Activated T-helper 2 cell treated with anti-CD3 and anti-CD28 coated beads, Interferon-gamma antibody, Interleukin-2, Interleukin-4, amounts not matched to agents 10 μg/mL and 5 μg/mL and 100 μg/mL, durations not matched to agents 14 hours and 24 hours and 36 hours (primary cell): ENCODE data around the gene FMOD. TPM values are rescaled to one million over a fixed set of nuclear protein-coding genes. Genes with fewer than 3 reads are reported as not detected.
A peak's percentile ranks its signal among the peaks of the same experiment; 100 is the strongest.

Experiments
- DNase-seq: peaks from one replicate; pipeline ENCODE4 v3.0.0; 2021; ENCODE audit warnings: low spot score
- H3K27ac Mint-ChIP-seq: one replicate; pipeline ENCODE4 v1.8.0; 2021; ENCODE audit warnings: mixed read lengths
- H3K27me3 Mint-ChIP-seq: one replicate; pipeline ENCODE4 v1.8.0; 2021; ENCODE audit warnings: low read depth, mixed read lengths
- H3K36me3 Mint-ChIP-seq: one replicate; pipeline ENCODE4 v1.8.0; 2021; ENCODE audit warnings: low read depth, mixed read lengths
- H3K4me1 Mint-ChIP-seq: one replicate; pipeline ENCODE4 v1.8.0; 2021; ENCODE audit warnings: low read depth, mixed read lengths
- H3K4me3 Mint-ChIP-seq: one replicate; pipeline ENCODE4 v1.8.0; 2021; ENCODE audit warnings: low read depth, mild to moderate bottlenecking, moderate library complexity, mixed read lengths
- H3K9me3 Mint-ChIP-seq: one replicate; pipeline ENCODE4 v1.8.0; 2021; ENCODE audit warnings: mixed read lengths
- intact Hi-C: fragments of 100-400 bp; cut with micrococcal nuclease; formaldehyde crosslinking; loops from one replicate; pipeline ENCODE4 v1.15.1; 2023
- total RNA-seq: library from RNA; stranded (reverse); gene quantifications from 2 replicates; pipeline ENCODE4 v1.2.3, GENCODE V29; 2022

FMOD gene
- 4.0 and 5.4 TPM in 2 replicates for total RNA-seq

DNA sequence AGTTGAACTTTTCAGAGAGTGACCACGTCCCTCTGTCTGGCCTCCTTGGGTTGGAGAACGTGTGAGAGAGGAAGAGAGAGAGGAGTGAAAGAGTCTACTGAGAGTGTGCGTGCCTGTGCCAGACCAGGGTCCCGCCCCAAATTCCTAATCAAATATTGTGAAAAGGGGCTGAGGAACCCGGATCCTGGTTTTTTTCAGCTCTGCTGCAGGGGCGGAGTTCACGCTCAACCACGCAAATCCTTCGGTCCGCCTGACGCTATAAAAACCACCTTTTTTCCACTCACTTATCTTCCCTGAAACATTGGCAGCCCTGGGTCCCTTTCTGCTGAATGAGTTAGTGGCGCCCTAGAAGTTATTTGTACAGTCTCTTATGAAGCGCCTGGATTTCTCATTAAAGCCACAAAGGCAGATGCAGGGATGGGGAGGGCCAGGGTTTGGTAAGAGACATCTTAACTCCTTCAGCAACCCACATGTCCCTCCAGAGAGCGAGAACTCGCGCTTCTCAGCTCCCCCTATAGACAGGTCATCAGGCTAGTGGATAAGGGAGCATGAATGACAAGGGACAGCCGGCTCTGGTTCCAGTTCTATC is at the start of gene FMOD:
Gene FMOD, minus strand, starts transcription at position 86 of the 589 bp plus-strand sequence. CDS start 2,852 bp downstream, outside the sequence.
- no peak for DNase-seq
- Mint-ChIP-seq H3K4me1 (peaks cover 5% of the 10 kb centered on the region), H3K27me3 (peaks cover 25% of the 10 kb centered on the region), H3K4me3 (peak within 1 kb of the TSS; percentile 35), H3K9me3 (peaks cover 5% of the 10 kb centered on the region), H3K27ac (peak within 1 kb of the TSS; percentile 2), H3K36me3 (no peaks in the 10 kb centered on the region)
- intact Hi-C loops: no loop called here

DNA sequence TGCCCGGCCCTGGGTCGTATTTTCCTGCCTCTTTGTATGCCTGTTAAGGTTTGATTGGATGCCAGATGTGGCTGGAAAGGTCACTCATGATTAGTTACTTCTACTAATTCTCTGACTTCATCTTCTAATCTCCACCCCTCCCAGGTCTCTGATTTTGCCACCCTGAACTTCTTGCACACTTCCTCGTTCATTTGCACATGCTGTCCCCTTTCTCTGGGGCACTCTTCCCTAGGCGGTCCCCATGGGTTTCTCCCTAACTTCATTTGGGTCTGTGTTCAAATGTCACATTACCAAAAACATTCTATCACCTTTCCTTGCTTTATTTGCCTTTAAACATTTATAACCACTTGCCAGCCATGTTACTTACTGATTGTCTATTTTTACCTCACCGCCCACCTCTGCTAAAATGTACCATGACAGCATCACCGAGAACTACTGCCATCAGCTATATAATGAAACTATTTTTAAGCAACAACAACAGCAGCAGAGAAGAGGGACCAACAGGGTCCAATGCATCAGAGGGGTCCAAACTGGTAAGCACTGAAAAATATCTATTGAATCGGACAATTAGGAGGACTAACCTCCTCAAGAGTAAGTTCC is 45.8 kb upstream of the FMOD start:
- H3K4me1 Mint-ChIP-seq: no peaks in the 10 kb centered on the region
- no peak for DNase-seq
- peaks cover 27% of the 10 kb centered on the region for H3K27me3 Mint-ChIP-seq
- H3K27ac Mint-ChIP-seq: no peak overlapping the region
- H3K36me3 Mint-ChIP-seq: no peaks in the 10 kb centered on the region
- intact Hi-C loops: no loop called here
- peaks cover 6% of the 10 kb centered on the region for H3K9me3 Mint-ChIP-seq
- no peak overlapping the region for H3K4me3 Mint-ChIP-seq

GRCh38 chr1:203395751-203396150 is 44.8 kb upstream of the FMOD start:
- no peak overlapping the region for H3K4me3 Mint-ChIP-seq
- no peaks in the 10 kb centered on the region for H3K36me3 Mint-ChIP-seq
- DNase-seq: no peak
- H3K9me3 Mint-ChIP-seq: peaks cover 6% of the 10 kb centered on the region
- H3K27ac Mint-ChIP-seq: no peak overlapping the region
- intact Hi-C loops: no loop called here
- H3K27me3 Mint-ChIP-seq: peaks cover 24% of the 10 kb centered on the region
- H3K4me1 Mint-ChIP-seq: no peaks in the 10 kb centered on the region

GRCh38 chr1:203390298-203390697 is 39.4 kb upstream of the FMOD start:
- DNase-seq: no peak
- H3K27ac Mint-ChIP-seq: no peak overlapping the region
- H3K36me3 Mint-ChIP-seq: no peaks in the 10 kb centered on the region
- intact Hi-C loops: no loop called here
- peaks cover 21% of the 10 kb centered on the region for H3K27me3 Mint-ChIP-seq
- H3K4me1 Mint-ChIP-seq: no peaks in the 10 kb centered on the region
- no peak overlapping the region for H3K4me3 Mint-ChIP-seq
- H3K9me3 Mint-ChIP-seq: peaks cover 6% of the 10 kb centered on the region

GRCh38 chr1:203388683-203389082 is 37.8 kb upstream of the FMOD start:
- no peak overlapping the region for H3K27ac Mint-ChIP-seq
- H3K36me3 Mint-ChIP-seq: no peaks in the 10 kb centered on the region
- H3K27me3 Mint-ChIP-seq: peaks cover 21% of the 10 kb centered on the region
- no peak for DNase-seq
- no peak overlapping the region for H3K4me3 Mint-ChIP-seq
- H3K4me1 Mint-ChIP-seq: no peaks in the 10 kb centered on the region
- intact Hi-C loops: no loop called here
- peaks cover 6% of the 10 kb centered on the region for H3K9me3 Mint-ChIP-seq

GRCh38 chr1:203382026-203382425 is 31.1 kb upstream of the FMOD start:
- Mint-ChIP-seq H3K4me1 (no peaks in the 10 kb centered on the region), H3K36me3 (no peaks in the 10 kb centered on the region), H3K27ac (no peak overlapping the region), H3K4me3 (no peak overlapping the region), H3K27me3 (peaks cover 13% of the 10 kb centered on the region), H3K9me3 (no peaks in the 10 kb centered on the region)
- intact Hi-C loops: no loop called here
- no peak for DNase-seq

- no peaks in the 10 kb centered on the region for H3K9me3 Mint-ChIP-seq
- H3K4me1 Mint-ChIP-seq: no peaks in the 10 kb centered on the region
- intact Hi-C loops: no loop called here
- H3K36me3 Mint-ChIP-seq: no peaks in the 10 kb centered on the region
- H3K27me3 Mint-ChIP-seq: peaks cover 13% of the 10 kb centered on the region
- no peak for DNase-seq
- H3K27ac Mint-ChIP-seq: no peak overlapping the region
- no peak overlapping the region for H3K4me3 Mint-ChIP-seq
Measured at GRCh38 chr1:203381151-203381751, 30.3 kb upstream of the FMOD start.

- Mint-ChIP-seq H3K4me3 (no peak overlapping the region), H3K9me3 (no peaks in the 10 kb centered on the region), H3K4me1 (no peaks in the 10 kb centered on the region), H3K27me3 (peaks cover 13% of the 10 kb centered on the region), H3K36me3 (no peaks in the 10 kb centered on the region), H3K27ac (no peak overlapping the region)
- intact Hi-C loops: no loop called here
- no peak for DNase-seq
Measured at GRCh38 chr1:203380420-203381150, 29.7 kb upstream of the FMOD start.

DNA sequence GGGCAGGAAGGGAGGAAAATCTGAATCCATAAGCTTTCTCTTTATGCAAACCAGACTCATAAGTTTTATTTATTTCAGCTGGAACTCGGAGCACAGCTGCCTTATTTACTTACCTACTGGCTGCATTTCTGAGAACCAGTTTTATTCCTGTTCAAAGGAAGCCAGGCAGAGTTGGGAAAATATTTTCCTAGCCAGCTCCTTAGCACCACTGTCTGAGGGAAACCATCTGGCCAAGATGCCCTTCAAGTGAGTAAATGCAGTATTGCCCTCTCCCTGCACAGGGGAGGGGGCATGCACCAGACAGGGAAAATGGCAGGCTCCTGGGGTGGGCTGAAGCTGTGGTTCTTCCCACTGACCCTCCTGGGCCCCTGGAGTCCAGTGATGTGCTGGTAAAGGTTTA is 28.9 kb upstream of the FMOD start:
- Mint-ChIP-seq H3K4me3 (no peak overlapping the region), H3K4me1 (no peaks in the 10 kb centered on the region), H3K27ac (no peak overlapping the region), H3K27me3 (peaks cover 16% of the 10 kb centered on the region), H3K36me3 (no peaks in the 10 kb centered on the region), H3K9me3 (no peaks in the 10 kb centered on the region)
- intact Hi-C loops: no loop called here
- no peak for DNase-seq

GRCh38 chr1:203378556-203379245 is 27.8 kb upstream of the FMOD start:
- Mint-ChIP-seq H3K27ac (no peak overlapping the region), H3K36me3 (no peaks in the 10 kb centered on the region), H3K4me1 (no peaks in the 10 kb centered on the region), H3K27me3 (peaks cover 16% of the 10 kb centered on the region), H3K4me3 (no peak overlapping the region), H3K9me3 (no peaks in the 10 kb centered on the region)
- no peak for DNase-seq
- intact Hi-C loops: no loop called here

DNA sequence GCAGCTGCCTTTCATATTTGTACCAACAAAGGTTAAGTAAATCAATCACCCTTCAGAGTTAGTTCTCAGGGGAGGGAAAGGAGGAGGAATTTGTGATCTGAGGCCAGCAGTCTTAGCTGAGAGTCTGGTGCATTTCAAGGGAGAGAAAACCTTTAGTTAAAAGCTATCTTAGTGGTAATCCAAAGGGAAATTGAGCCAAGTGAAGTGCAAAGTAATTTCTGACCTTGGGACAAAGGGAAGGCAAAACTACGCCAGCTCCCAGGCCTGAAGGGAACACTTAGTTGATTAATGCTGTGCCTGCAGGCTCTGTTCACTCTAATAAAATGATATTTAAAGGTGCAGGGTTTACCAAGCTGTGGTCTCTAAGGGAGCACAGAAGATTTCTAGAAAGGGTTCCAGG is 23.1 kb upstream of the FMOD start:
- Mint-ChIP-seq H3K4me3 (no peak overlapping the region), H3K4me1 (no peaks in the 10 kb centered on the region), H3K27ac (no peak overlapping the region), H3K9me3 (no peaks in the 10 kb centered on the region), H3K27me3 (peaks cover 8% of the 10 kb centered on the region), H3K36me3 (no peaks in the 10 kb centered on the region)
- intact Hi-C loops: no loop called here
- no peak for DNase-seq

DNA sequence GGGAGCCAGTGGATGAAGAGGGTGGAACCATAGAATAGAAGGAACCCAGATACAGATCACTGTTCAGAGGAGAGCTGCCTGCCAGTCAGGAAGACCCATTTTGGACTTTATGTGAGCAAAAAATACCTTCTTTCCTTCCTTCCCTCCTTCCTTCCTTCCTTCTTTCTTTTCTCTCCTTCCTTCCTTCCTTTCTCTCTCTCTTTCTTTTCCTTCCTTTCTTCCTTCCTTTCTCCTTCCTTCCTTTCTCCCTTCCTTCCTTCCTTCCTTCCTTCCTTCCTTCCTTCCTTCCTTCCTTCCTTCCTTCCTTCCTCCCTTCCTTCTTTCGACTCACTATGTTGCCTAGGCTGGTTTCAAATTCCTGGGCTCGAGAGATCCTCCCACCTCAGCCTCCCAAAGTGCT is 22.1 kb upstream of the FMOD start:
- H3K4me3 Mint-ChIP-seq: no peak overlapping the region
- H3K4me1 Mint-ChIP-seq: no peaks in the 10 kb centered on the region
- no peak overlapping the region for H3K27ac Mint-ChIP-seq
- no peaks in the 10 kb centered on the region for H3K36me3 Mint-ChIP-seq
- intact Hi-C loops: no loop called here
- H3K9me3 Mint-ChIP-seq: no peaks in the 10 kb centered on the region
- H3K27me3 Mint-ChIP-seq: peaks cover 8% of the 10 kb centered on the region
- no peak for DNase-seq
